ENCODE results near the gene FCGR2B. TPM values are rescaled to one million over a fixed set of nuclear protein-coding genes. Genes with fewer than 3 reads are reported as not detected.

Gene FCGR2B
- total RNA-seq, 1 experiment from 2014 or later = 0.11 TPM

DNA sequence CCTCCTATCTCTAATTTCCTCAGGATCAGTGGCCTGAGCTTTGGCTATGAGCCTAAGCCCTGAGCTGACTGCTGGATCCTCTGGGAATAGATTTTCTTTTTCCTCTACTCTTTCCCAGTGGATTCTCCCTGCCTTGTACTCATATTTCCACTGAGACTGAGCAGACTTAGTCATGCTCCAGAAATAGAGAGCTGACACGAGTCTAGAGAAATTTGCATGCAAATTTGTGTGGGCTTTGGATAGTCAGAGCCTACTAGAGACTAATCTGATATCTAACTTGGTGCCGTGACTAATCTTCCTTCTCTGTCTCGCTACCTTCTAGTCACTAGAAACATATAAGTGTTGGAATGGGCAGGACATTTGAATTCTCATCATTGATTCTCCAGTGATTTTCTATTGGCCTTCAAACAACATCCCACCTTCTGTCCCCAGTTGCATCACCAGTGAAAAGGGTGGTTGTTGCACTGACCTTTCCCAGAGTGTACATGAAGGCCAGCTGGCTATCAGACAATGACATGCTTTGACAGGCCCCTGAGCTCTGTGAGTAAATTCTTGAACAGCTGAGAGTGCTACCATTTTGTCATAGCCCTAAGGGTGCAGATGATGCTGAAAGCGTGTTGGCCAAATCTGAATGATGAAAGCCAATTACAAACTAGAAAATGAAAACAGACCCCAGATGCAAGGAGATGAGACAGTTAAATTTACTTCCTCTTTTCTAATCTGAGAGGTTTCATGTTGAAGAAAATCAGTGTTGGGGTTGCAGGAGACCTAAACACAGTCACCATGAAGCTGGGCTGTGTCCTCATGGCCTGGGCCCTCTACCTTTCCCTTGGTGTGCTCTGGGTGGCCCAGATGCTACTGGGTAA, 43.8 kb downstream of the FCGR2B start, which contains the start of gene FCRLA (continued):
- TF ChIP-seq, protein P1, sequence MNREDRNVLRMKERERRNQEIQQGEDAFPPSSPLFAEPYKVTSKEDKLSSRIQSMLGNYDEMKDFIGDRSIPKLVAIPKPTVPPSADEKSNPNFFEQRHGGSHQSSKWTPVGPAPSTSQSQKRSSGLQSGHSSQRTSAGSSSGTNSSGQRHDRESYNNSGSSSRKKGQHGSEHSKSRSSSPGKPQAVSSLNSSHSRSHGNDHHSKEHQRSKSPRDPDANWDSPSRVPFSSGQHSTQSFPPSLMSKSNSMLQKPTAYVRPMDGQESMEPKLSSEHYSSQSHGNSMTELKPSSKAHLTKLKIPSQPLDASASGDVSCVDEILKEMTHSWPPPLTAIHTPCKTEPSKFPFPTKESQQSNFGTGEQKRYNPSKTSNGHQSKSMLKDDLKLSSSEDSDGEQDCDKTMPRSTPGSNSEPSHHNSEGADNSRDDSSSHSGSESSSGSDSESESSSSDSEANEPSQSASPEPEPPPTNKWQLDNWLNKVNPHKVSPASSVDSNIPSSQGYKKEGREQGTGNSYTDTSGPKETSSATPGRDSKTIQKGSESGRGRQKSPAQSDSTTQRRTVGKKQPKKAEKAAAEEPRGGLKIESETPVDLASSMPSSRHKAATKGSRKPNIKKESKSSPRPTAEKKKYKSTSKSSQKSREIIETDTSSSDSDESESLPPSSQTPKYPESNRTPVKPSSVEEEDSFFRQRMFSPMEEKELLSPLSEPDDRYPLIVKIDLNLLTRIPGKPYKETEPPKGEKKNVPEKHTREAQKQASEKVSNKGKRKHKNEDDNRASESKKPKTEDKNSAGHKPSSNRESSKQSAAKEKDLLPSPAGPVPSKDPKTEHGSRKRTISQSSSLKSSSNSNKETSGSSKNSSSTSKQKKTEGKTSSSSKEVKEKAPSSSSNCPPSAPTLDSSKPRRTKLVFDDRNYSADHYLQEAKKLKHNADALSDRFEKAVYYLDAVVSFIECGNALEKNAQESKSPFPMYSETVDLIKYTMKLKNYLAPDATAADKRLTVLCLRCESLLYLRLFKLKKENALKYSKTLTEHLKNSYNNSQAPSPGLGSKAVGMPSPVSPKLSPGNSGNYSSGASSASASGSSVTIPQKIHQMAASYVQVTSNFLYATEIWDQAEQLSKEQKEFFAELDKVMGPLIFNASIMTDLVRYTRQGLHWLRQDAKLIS (CRISPR knock-in tag; IDR thresholded peaks at IDR 0.05; ENCODE audit: borderline replicate concordance) = no peak
- TF ChIP-seq MXD4 (CRISPR knock-in tag; IDR thresholded peaks at IDR 0.05; ENCODE audit: borderline replicate concordance) = no peak
- no peak for TF ChIP-seq ATF1 (CRISPR knock-in tag; IDR thresholded peaks at IDR 0.05)
- TF ChIP-seq ELF4 (CRISPR knock-in tag; IDR thresholded peaks at IDR 0.05; ENCODE audit: low read depth) = no peak
- no peak for TF ChIP-seq ZNF396 (CRISPR knock-in tag; IDR thresholded peaks at IDR 0.05; ENCODE audit: borderline replicate concordance)
- no peak for TF ChIP-seq EMX1 (CRISPR knock-in tag; IDR thresholded peaks at IDR 0.05)
- no peak for TF ChIP-seq E2F4 (CRISPR knock-in tag; IDR thresholded peaks at IDR 0.05; ENCODE audit: borderline replicate concordance, low read depth)
- TF ChIP-seq FOXP1 (CRISPR knock-in tag; IDR thresholded peaks at IDR 0.05; ENCODE audit: borderline replicate concordance) = no peak
- TF ChIP-seq, protein P2, sequence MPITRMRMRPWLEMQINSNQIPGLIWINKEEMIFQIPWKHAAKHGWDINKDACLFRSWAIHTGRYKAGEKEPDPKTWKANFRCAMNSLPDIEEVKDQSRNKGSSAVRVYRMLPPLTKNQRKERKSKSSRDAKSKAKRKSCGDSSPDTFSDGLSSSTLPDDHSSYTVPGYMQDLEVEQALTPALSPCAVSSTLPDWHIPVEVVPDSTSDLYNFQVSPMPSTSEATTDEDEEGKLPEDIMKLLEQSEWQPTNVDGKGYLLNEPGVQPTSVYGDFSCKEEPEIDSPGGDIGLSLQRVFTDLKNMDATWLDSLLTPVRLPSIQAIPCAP (CRISPR knock-in tag; IDR thresholded peaks at IDR 0.05) = no peak

GRCh38 chr1:161707503-161707902, 44.6 kb downstream of the FCGR2B start:
- ChIA-PET CTCF (no interaction called here), POLR2A (no interaction called here)
- no peaks in the 10 kb centered on the region for H3K9me3 Mint-ChIP-seq
- DNase-seq (ENCODE audit: low spot score) (no peak), ATAC-seq (no peak)
- no peaks in the 10 kb centered on the region; the same call in 1 of the 2 replicates for H3K27me3 Mint-ChIP-seq (ENCODE audit: low read depth)
- TF ChIP-seq SMAD3 (CRISPR knock-in tag; IDR thresholded peaks at IDR 0.05; ENCODE audit: borderline replicate concordance) = no peak
- no peak for TF ChIP-seq ZNF121 (CRISPR knock-in tag; IDR thresholded peaks at IDR 0.05)
- TF ChIP-seq SOX15 (CRISPR knock-in tag; IDR thresholded peaks at IDR 0.05) = no peak
- no peak for TF ChIP-seq GTF2I (CRISPR knock-in tag; conservative IDR thresholded peaks at IDR 0.05)
- TF ChIP-seq, protein P3, sequence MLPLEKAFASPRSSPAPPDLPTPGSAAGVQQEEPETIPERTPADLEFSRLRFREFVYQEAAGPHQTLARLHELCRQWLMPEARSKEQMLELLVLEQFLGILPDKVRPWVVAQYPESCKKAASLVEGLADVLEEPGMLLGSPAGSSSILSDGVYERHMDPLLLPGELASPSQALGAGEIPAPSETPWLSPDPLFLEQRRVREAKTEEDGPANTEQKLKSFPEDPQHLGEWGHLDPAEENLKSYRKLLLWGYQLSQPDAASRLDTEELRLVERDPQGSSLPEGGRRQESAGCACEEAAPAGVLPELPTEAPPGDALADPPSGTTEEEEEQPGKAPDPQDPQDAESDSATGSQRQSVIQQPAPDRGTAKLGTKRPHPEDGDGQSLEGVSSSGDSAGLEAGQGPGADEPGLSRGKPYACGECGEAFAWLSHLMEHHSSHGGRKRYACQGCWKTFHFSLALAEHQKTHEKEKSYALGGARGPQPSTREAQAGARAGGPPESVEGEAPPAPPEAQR (CRISPR knock-in tag; IDR thresholded peaks at IDR 0.05) = no peak
- no peak for TF ChIP-seq CTCF (IDR thresholded peaks at IDR 0.05)
- TF ChIP-seq ZNF396 (CRISPR knock-in tag; IDR thresholded peaks at IDR 0.05; ENCODE audit: borderline replicate concordance) = no peak
- no peak for TF ChIP-seq TP53 (CRISPR knock-in tag; IDR thresholded peaks at IDR 0.05)
- TF ChIP-seq CBFB (CRISPR knock-in tag; IDR thresholded peaks at IDR 0.05; ENCODE audit: low read depth) = no peak
- H3K27ac Mint-ChIP-seq = no peak overlapping the region
- no peak overlapping the region for H3K4me3 Mint-ChIP-seq
- peaks cover 11% of the 10 kb centered on the region for H3K4me1 Mint-ChIP-seq
- no peaks in the 10 kb centered on the region for H3K36me3 Mint-ChIP-seq

Measured in WTC11 (cell line).